Suprapubic skin (tissue), 3 donors: ENCODE data around the gene AGAP3.

ENCODE experiments used
- CTCF ChIP-seq, 2 donors: fragments of 200-600 bp in 1 of 2; fragments of 450-650 bp in 1 of 2; sonication (generic) in 1 of 2; IDR thresholded peaks; one replicate each; pipeline ENCODE4 v1.5.1; 2016 to 2019; ENCODE audit warnings: antibody characterized with exemption in 2 of 2, mild to moderate bottlenecking in 1 of 2, moderate library complexity in 1 of 2
- EP300 ChIP-seq: sonication (generic); formaldehyde crosslinking; IDR thresholded peaks from one replicate; pipeline ENCODE4 v1.6.1; 2017; ENCODE audit warnings: antibody characterized with exemption
- POLR2A ChIP-seq, 2 donors: fragments of 450-650 bp; IDR thresholded peaks; one replicate each; pipeline ENCODE4 v1.6.1; 2017; ENCODE audit warnings: antibody characterized with exemption in 2 of 2, mild to moderate bottlenecking in 2 of 2, moderate library complexity in 2 of 2

DNA sequence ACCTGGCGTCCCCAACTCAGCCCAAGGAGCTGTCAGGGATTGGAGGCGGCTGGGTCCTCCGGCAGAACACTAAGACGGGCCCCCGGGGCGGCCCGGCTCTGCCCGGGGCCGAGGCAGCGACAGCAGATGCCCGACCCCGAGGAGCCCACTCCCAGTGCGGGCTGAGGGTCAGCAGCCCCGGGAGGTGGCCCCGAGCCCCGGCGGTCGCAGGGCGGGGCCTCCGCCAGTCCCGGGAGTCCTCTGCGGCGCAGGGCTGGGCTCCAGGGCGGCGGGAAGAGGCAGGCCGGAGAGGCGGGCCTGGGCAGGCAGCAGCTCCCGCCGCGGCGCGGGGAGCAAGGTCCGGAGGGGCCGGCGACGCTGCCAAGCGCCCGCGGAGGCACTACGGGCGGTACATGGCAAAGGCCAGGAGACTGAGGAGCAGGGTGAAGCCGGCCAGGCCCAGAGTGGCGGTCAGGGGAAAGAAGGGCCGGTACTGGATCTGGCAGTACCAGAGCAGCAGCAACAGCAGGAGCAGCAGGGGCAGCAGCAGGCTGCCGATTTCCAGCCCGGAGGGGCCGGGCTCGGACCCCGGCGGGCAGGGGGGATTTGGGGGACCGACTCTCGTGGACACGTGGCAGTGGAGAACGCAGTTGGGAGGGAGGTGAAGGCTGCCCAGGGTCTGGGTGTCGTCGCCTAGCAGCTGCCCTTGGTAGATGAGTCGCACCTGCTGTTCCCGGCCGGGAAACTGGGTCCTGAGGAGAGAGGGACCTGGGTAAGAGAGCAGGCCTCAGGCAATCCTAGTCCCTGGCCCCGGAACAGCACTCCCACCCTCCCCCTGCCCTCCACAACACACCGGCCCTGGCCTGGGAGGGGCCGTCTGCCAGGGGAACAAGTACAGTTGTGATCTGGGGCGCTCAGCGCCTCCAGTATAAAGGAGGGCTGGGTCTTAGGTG, 4.8 kb upstream of the AGAP3 start:
- TF ChIP-seq CTCF (IDR thresholded peaks at IDR 0.05), result no peak
- TF ChIP-seq EP300, result no peak
- TF ChIP-seq POLR2A (IDR thresholded peaks at IDR 0.05), result no peak
